GM12892 (cell line): ENCODE data around the gene EHBP1L1.

Source experiments
- POLR2A ChIP-seq: IDR thresholded peaks from 2 replicates; pipeline ENCODE4 v1.6.1; 2011; ENCODE audit warnings: low read depth, low read length, control low read depth
- POLR2AphosphoS5 ChIP-seq: IDR thresholded peaks from 2 replicates; pipeline ENCODE4 v1.6.1; 2011; ENCODE audit warnings: low read depth, low read length, control low read depth
- TAF1 ChIP-seq: IDR thresholded peaks from 2 replicates; pipeline ENCODE4 v1.6.1; 2011; ENCODE audit warnings: low read depth, mild to moderate bottlenecking, control low read depth, low read length, borderline replicate concordance

DNA sequence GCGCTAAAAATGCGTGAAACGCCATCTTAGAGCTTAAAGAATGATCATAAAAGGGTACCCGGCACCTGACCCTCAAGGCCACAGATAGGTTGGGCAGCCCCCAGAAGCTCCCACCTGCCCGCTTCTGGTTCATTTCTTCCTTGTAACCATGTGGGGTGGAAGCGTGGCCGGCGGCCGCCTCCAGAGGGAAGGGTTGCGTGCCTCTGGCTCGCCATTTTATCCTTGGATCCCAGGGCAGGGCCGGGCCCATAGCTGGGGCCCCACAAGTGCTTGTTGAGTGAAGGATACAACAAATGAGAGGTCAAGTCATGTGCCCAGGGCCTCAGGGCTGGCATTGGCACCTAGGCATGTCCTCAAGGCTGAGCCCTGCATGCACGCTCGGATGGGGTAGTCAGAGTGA lies 45.6 kb downstream of the EHBP1L1 start:
- no peak for TF ChIP-seq POLR2AphosphoS5
- no peak for TF ChIP-seq POLR2A
- TF ChIP-seq TAF1, result no peak
